GM19351 (cell line): ENCODE measurements around the gene SMIM24.
"Not testable (repeated sequence)": the region's sequence is repeated elsewhere in the genome, so short reads cannot be mapped to it uniquely, and the experiment has no call there.

Experiments
- ATAC-seq: cut with Tn5 transposase; IDR thresholded peaks from one replicate; pipeline ENCODE4 v1.9.1; 2021; ENCODE audit warnings: mild to moderate bottlenecking, moderate library complexity; ENCODE audit not compliant: unreplicated experiment

SMIM24 gene

GRCh38 chr19:3457528-3458228, 22.6 kb downstream of the SMIM24 start:
- ATAC-seq, result no peak

DNA sequence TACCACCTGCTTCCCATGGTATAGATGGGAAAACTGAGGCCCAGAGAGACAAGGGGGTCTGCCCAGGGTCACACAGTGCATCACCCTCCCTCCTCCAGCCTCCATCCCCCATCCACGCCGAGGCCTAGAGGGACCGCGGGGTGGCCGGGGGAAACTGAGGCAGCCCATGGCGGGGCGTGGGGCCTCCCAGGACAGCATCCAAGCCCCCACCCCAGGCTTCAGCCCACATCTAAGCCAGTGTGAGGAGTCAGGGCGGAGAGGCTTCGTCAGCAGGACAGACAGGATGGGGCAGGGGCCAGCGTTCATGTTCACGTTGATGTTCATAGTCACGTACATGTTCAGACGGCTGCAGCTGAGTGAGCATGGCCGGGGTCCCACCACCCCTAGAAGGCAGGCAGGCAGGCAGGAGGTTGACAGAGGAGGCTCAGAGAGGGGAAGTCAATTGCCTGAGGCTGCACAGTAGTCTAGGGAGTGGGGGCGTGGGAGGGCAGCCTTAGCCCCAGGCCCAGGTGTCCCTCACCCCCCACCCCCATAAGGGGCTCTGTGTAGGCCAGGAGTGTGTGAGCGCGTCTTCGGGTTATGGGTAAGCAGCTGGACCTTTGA, 23.3 kb downstream of the SMIM24 start:
- no peak for ATAC-seq

- no peak for ATAC-seq
Measured at GRCh38 chr19:3455960-3456601, 24.2 kb downstream of the SMIM24 start.

DNA sequence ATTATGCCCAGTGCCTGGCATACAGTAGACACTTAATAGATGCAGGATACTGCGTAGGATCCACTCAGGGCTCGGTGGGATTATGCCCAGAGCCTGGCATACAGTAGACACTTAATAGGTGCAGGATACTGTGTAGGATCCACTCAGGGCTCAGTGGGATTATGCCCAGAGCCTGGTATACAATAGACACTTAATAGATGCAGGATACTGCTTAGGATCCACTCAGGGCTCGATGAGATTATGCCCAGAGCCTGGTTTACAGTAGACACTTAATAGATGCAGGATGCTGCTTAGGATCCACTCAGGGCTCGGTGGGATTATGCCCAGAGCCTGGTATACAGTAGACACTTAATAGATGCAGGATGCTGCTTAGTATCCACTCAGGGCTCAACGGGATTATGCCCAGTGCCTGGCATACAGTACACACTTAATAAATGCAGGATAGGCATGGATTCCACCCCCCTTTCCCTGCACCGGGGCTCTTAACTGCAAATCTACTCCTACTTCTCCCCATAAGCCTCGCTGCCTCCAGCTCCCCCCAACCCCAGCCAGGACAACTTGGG, 24.9 kb downstream of the SMIM24 start:
- no peak for ATAC-seq

- no peak for ATAC-seq
Measured at GRCh38 chr19:3454656-3455392, 25.5 kb downstream of the SMIM24 start.

GRCh38 chr19:3453840-3454239, 26.5 kb downstream of the SMIM24 start:
- ATAC-seq, result no peak

GRCh38 chr19:3452942-3453214, 27.4 kb downstream of the SMIM24 start:
- not testable (repeated sequence) for ATAC-seq

- ATAC-seq, result no peak
Measured at GRCh38 chr19:3452171-3452941, 28.0 kb downstream of the SMIM24 start.

DNA sequence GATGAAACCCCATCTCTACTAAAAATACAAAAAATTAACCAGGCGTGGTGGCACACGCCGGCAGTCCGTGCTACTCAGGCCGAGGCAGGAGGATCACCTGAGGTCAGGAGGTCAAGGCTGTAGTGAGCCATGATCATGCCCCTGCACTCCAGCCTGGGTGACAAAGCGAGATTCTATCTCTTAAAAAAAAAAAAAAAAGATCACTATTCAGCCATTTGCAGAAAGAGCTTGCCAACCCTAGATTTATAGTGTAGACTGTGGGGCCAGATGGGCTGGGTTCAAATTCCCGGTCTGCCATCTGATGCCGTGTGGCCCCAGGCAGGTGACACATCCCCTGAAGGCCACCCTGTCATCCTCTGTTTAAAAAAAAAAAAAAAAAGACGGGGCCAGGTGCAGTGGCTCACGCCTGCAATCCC, 28.9 kb downstream of the SMIM24 start:
- ATAC-seq, result no peak

- no peak for ATAC-seq
Measured at GRCh38 chr19:3450796-3451411, 29.4 kb downstream of the SMIM24 start.

DNA sequence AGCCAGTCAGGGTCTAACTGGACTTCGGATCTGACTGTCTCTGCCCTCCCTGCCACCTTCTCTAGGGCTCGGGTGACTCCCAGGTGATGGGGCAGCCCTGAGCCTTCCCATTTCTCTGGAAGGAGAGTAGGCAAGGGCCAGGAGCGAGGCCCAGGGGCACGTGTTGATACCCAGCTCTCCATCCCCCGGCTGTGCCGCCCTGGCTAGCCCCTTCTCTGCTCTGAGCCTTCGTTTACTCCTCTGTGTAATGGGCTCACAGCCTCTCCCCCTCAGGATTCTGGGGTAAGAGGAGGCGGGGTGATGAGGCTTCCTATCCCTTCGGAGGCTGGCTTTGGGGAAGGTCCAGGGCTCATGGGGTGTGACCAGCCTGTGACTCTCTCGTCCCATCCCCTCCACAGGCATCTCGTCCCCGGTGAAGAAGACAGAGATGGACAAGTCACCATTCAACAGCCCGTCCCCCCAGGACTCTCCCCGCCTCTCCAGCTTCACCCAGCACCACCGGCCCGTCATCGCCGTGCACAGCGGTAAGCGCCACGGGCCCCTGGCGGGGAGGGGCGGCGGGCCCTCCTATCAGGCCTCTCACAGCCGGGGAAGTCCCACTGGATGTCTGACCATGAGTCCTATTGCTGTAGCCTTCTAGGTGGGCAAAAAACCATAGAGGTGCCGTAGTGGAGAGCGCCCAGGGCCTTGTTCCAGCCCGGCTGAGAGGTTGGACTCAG, 31.6 kb downstream of the SMIM24 start:
- ATAC-seq, result no peak

DNA sequence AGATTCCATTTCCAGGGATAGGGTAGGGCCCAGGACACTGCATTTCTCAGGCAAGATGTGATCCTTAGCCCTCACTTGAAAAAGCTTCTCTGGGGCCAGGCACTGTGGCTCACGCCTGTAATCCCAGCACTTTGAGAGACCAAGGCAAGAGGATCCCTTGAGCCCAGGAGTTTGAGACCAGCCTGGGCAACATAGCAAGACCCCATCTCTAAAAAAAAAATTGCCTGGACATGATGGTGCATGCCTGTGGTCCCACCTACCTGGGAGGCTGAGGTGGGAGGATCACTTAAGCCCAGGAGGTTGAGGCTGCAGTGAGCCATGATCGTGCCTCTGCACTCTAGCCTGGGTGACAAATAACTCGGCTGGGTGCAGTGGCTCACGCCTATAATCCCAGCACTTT, 33.7 kb downstream of the SMIM24 start:
- not testable (repeated sequence) for ATAC-seq

DNA sequence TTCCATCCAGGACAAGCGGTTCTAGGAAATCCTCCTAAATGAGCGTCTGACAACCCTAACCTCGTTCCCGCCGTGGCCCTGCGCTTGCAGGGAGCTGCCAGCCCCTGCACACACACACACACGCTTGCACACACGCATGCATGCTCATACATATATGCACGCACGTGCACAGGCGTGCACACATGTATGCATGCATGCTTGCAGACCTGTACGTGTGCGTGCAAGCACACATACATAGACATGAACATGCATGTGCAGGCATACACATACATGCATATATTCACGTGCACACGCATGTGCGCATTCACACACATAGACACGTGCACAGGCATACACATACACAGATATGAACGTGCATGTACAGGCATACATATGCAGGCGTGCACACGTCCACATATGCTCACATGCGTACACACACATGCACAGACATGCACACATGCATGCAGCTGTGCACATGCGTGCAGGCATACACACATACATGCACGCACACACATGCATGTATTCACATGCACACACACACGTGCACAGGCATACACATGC, 35.6 kb downstream of the SMIM24 start:
- no peak for ATAC-seq

DNA sequence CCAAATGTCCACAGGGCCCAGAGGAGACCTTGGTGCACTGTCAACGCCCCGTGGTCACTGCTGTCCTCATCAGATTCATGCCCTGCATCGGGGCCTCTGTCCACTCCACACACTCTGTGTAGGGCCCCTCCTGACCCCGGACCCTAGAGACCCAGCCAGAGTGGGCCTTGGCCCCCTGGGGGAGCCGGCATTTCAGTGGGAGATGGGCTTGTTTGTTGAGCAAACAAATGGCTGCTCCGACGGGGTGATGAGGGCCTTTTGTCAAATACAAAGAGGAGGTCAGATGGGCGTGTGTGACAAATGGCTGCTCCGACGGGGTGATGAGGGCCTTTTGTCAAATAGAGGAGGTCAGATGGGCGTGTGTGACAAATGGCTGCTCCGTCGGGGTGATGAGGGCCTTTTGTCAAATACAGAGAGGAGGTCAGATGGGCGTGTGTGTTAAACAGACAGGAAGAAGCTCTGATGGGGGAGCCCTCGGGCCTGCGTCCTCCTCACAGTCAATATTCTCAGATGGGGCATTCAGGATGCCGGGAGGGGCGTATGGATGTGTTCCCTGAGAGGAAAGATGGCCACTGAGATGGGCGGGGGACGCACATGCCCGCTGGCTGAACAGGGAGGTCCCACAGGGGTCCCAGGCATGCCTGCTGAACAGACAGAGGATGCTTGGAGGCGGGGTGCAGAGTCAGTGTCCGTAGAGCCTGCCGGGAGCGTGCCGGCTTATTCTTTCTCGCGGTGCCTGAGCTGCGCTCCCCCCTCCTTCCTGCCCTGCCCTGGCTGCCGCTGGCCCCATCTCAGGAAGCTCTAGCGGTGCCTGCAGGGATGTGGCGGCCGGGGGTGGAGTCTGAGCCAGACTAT, 36.3 kb downstream of the SMIM24 start:
- ATAC-seq, result no peak

- ATAC-seq, result no peak
Measured at GRCh38 chr19:3442487-3443071, 37.7 kb downstream of the SMIM24 start.

DNA sequence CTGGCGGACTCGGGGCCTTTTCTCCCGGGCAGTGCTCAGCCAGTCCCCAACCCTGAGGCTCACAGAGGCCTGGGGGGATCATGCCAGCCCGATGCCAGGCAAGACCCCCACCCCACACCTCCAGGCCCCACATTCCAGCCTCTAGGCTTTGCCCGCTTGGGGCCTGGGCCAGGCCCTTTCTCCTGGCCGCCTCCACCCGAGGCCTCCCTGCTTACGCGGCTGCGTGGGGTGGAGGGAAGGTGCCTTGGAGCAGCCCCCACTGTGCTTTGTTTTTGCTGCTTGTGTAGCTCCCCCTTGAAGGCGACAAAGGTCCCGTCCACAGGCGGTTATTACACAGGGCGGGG, 38.4 kb downstream of the SMIM24 start:
- no peak for ATAC-seq

- ATAC-seq, result no peak
Measured at GRCh38 chr19:3441089-3441985, 39.0 kb downstream of the SMIM24 start.
